Measurements from ENCODE around the gene C1orf232. TPM values are rescaled to one million over a fixed set of nuclear protein-coding genes. Genes with fewer than 3 reads are reported as not detected.

C1orf232 gene
- total and polyA plus RNA-seq, 2 of the 4 experiments (the other 2 are of a cell fraction), result not detected

DNA sequence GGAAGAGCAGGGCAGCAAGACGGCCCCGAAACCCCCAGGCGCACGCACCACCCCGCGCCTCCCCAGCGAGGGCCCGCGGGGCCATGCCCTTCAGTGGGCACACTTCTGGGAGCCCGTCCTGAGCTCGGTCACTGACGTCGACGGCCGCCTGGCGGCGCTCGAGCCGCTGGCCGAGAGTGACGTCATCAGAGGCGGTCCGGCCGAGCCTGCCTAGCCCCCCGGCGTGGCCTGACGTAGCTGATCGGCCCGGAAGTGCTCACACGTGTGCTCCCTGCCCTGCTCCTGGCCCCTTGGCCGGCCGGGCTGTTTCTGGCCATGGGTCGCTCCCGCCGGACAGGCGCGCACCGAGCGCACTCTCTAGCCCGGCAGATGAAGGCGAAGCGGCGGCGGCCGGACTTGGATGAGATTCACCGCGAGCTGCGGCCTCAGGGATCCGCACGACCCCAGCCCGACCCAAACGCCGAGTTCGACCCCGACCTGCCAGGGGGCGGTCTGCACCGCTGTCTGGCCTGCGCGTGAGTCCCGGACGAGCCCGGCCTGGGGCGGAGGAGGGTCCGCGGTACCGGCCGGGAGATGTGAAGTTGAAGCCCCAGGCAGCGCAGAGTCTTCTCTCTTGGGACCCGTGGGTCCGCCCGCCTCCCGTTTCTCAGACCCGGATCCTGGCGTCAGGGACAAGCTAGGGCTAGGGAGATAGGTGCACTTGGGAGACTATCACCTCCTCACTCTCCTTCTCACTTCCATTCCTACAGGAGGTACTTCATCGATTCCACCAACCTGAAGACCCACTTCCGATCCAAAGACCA is 1.1 kb upstream of the C1orf232 start, which contains the start of gene ZNF593:
ZNF593 (plus strand) TSS at position 240 of the 803 bp plus-strand sequence; CDS start at position 316, 76 bp downstream.
- H3K9me1 ChIP-seq (ENCODE audit: insufficient read depth, low read length), result peaks cover 6% of the 10 kb centered on the region; the same call in 1 of the 2 replicates
- H3K56ac ChIP-seq (ENCODE audit: extremely low read depth, insufficient read depth, low read length), result peak within 1 kb of the TSS; percentile 38; the same call in 1 of the 2 replicates
- ChIA-PET CTCF (interaction anchor here (0.5 to 1.8 kb wide), 14 partner anchors 9 to 269 kb away, joined by 3 to 8 read pairs (median 3); partner anchors contain the start of gene CEP85), POLR2A (ENCODE audit: unreplicated experiment) (no interaction called here)
- dilution Hi-C loops (cut with HindIII; ENCODE audit: low sequenced_read_pairs, unreplicated experiment) (no loop called here), in situ Hi-C loops (cut with MboI; ENCODE audit: low sequenced_read_pairs) (no loop called here), intact Hi-C loops (cut with micrococcal nuclease) (loop anchor here (1.0 to 5.0 kb wide), 3 partner anchors 62 to 221 kb away; partner anchors contain the start of gene CEP85)
- peak within 1 kb of the TSS; percentile 95 for H2AK9ac ChIP-seq (replicated peaks; ENCODE audit: low read depth, low read length, poor library complexity)
- H3K14ac ChIP-seq (replicated peaks; ENCODE audit: low read depth, low read length), result peak within 1 kb of the TSS; percentile 85
- no peaks in the 10 kb centered on the region; the same call in 1 of the 2 replicates for H3K27me3 ChIP-seq (ENCODE audit: control insufficient read depth, insufficient read depth, low read length)
- H2BK20ac ChIP-seq (ENCODE audit: low read depth, low read length), result no peak within 1 kb of the TSS
- H3K79me1 ChIP-seq (ENCODE audit: low read depth in 1 of 2, low read length in 2 of 2), result peaks cover 4 to 19% of the 10 kb centered on the region in 2 experiments
- peaks cover 5% of the 10 kb centered on the region; the same call in 1 of the 2 replicates for H3K4me1 ChIP-seq (ENCODE audit: control insufficient read depth, insufficient read depth, low read length)
- ATAC-seq (ENCODE audit: low read depth) (peak; percentile 96), DNase-seq (peak; percentile 90)
- peak within 1 kb of the TSS; percentile 59 for H4K5ac ChIP-seq (ENCODE audit: low read depth, low read length)
- peak within 1 kb of the TSS; percentile 88 for H2AK5ac ChIP-seq (ENCODE audit: low read depth, low read length)
- H3K23ac ChIP-seq (ENCODE audit: low read depth, low read length), result peak within 1 kb of the TSS; percentile 77
- peak within 1 kb of the TSS; percentile 89 for H3K9ac ChIP-seq (ENCODE audit: low read depth, low read length)
- H2BK120ac ChIP-seq (ENCODE audit: low read depth, low read length), result no peak within 1 kb of the TSS
- H3K36me3 ChIP-seq (ENCODE audit: control insufficient read depth, insufficient read depth, low read length), result 0 out of 2 replicates have a peak, but pooled peaks cover 2% of the 10 kb centered on the region
- H2BK15ac ChIP-seq (ENCODE audit: low read depth, low read length), result no peak within 1 kb of the TSS
- H2AFZ ChIP-seq (replicated peaks; ENCODE audit: low read length, poor library complexity), result peak within 1 kb of the TSS; percentile 97
- H3K4me3 ChIP-seq (ENCODE audit: insufficient read depth, low read depth, low read length), result peak within 1 kb of the TSS; percentile 84
- TSS peak; percentile 66 for BruUV-seq (replicated peaks)
- H3K4ac ChIP-seq (ENCODE audit: low read depth, low read length), result peak within 1 kb of the TSS; percentile 78
- H4K91ac ChIP-seq (ENCODE audit: insufficient read depth, low read depth, low read length), result peak within 1 kb of the TSS; percentile 71
- no peaks in the 10 kb centered on the region for H4K20me1 ChIP-seq (ENCODE audit: insufficient read depth, low read length)
- peak within 1 kb of the TSS; percentile 91 for H3K4me2 ChIP-seq (ENCODE audit: low read depth, low read length)
- H2BK5ac ChIP-seq (ENCODE audit: low read depth, low read length, poor library complexity, severe bottlenecking), result peak within 1 kb of the TSS; percentile 10
- peak within 1 kb of the TSS; percentile 67 to 91 for H4K8ac ChIP-seq (ENCODE audit: low read depth in 2 of 2, low read length in 2 of 2)
- no peak within 1 kb of the TSS; the same call in 1 of the 2 replicates for H3K18ac ChIP-seq (ENCODE audit: low read depth, low read length)
- peak within 1 kb of the TSS; percentile 66 for H3K27ac ChIP-seq (ENCODE audit: insufficient read depth, low read length)
- H3K9me3 ChIP-seq (ENCODE audit: control insufficient read depth, insufficient read depth, low read length), result no peaks in the 10 kb centered on the region
- WGBS, 2 experiments (ENCODE audit: extremely low coverage in 2 of 2, insufficient read length in 1 of 2), result 1% methylated on average over 51 of the region's 76 CpGs; no CpG with 5 or more reads in 1 of the 2 experiments
- TF ChIP-seq CEBPB (IDR thresholded peaks at IDR 0.05; ENCODE audit: low read depth, low read length), result no peak
- TF ChIP-seq, protein P1, sequence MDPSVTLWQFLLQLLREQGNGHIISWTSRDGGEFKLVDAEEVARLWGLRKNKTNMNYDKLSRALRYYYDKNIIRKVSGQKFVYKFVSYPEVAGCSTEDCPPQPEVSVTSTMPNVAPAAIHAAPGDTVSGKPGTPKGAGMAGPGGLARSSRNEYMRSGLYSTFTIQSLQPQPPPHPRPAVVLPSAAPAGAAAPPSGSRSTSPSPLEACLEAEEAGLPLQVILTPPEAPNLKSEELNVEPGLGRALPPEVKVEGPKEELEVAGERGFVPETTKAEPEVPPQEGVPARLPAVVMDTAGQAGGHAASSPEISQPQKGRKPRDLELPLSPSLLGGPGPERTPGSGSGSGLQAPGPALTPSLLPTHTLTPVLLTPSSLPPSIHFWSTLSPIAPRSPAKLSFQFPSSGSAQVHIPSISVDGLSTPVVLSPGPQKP (IDR thresholded peaks at IDR 0.05; ENCODE audit: borderline replicate concordance, low read depth, low read length), result 0 out of 2 replicates have a peak, but pooled peaks have one; percentile 17
- TF ChIP-seq, protein P2, sequence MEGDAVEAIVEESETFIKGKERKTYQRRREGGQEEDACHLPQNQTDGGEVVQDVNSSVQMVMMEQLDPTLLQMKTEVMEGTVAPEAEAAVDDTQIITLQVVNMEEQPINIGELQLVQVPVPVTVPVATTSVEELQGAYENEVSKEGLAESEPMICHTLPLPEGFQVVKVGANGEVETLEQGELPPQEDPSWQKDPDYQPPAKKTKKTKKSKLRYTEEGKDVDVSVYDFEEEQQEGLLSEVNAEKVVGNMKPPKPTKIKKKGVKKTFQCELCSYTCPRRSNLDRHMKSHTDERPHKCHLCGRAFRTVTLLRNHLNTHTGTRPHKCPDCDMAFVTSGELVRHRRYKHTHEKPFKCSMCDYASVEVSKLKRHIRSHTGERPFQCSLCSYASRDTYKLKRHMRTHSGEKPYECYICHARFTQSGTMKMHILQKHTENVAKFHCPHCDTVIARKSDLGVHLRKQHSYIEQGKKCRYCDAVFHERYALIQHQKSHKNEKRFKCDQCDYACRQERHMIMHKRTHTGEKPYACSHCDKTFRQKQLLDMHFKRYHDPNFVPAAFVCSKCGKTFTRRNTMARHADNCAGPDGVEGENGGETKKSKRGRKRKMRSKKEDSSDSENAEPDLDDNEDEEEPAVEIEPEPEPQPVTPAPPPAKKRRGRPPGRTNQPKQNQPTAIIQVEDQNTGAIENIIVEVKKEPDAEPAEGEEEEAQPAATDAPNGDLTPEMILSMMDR (conservative IDR thresholded peaks at IDR 0.05; ENCODE audit: low read depth, low read length), result peak; percentile 98
- TF ChIP-seq RFX5 (IDR thresholded peaks at IDR 0.05; ENCODE audit: low read depth, low read length), result 0 out of 2 replicates have a peak, but pooled peaks have one; percentile 17
- TF ChIP-seq, protein P3, sequence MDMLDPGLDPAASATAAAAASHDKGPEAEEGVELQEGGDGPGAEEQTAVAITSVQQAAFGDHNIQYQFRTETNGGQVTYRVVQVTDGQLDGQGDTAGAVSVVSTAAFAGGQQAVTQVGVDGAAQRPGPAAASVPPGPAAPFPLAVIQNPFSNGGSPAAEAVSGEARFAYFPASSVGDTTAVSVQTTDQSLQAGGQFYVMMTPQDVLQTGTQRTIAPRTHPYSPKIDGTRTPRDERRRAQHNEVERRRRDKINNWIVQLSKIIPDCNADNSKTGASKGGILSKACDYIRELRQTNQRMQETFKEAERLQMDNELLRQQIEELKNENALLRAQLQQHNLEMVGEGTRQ (IDR thresholded peaks at IDR 0.05; ENCODE audit: low read depth, low read length), result peak; percentile 65; the same call in 1 of the 2 replicates
- no peak for TF ChIP-seq MAFK (IDR thresholded peaks at IDR 0.05; ENCODE audit: low read depth, low read length)
- TF ChIP-seq MAZ (IDR thresholded peaks at IDR 0.05; ENCODE audit: borderline replicate concordance, low read depth, low read length), result peak; percentile 91
- no peak for TF ChIP-seq RCOR1 (IDR thresholded peaks at IDR 0.05; ENCODE audit: insufficient replicate concordance, low read length)
- TF ChIP-seq NFE2L2 (IDR thresholded peaks at IDR 0.05; ENCODE audit: low read depth, low read length), result no peak
- peak; percentile 78 for TF ChIP-seq BHLHE40 (IDR thresholded peaks at IDR 0.05; ENCODE audit: low read depth, low read length)
- peak; percentile 98 for TF ChIP-seq MXI1 (IDR thresholded peaks at IDR 0.05; ENCODE audit: borderline replicate concordance, low read depth, low read length)
- TF ChIP-seq POLR2A (IDR thresholded peaks at IDR 0.05; ENCODE audit: low read depth, low read length), result peak; percentile 77
- no peak for TF ChIP-seq CHD1 (IDR thresholded peaks at IDR 0.05; ENCODE audit: low read depth, low read length)

Data from IMR-90 (cell line).